Ishikawa (cell line): ENCODE data around the gene TMPRSS6.

Experiments
- CEBPB ChIP-seq: IDR thresholded peaks from 2 replicates; pipeline ENCODE4 v1.6.1; 2012
- CREB1 ChIP-seq: IDR thresholded peaks from 2 replicates; pipeline ENCODE4 v1.6.1; 2012; ENCODE audit warnings: low read depth
- EGR1 ChIP-seq: IDR thresholded peaks from 2 replicates; pipeline ENCODE4 v1.6.1; 2012
- EP300 ChIP-seq: IDR thresholded peaks from 2 replicates; pipeline ENCODE4 v1.6.1; 2012; ENCODE audit warnings: borderline replicate concordance
- FOXM1 ChIP-seq: IDR thresholded peaks from 2 replicates; pipeline ENCODE4 v1.6.1; 2012; ENCODE audit warnings: low read depth, borderline replicate concordance
- NFIC ChIP-seq: IDR thresholded peaks from 2 replicates; pipeline ENCODE4 v1.6.1; 2012
- RAD21 ChIP-seq: IDR thresholded peaks from 2 replicates; pipeline ENCODE4 v1.6.1; 2012; ENCODE audit warnings: low read depth
- TAF1 ChIP-seq: IDR thresholded peaks from 2 replicates; pipeline ENCODE4 v1.6.1; 2012; ENCODE audit warnings: low read depth, mild to moderate bottlenecking
- TCF12 ChIP-seq: IDR thresholded peaks from 2 replicates; pipeline ENCODE4 v1.6.1; 2012; ENCODE audit warnings: low read depth
- TEAD4 ChIP-seq: IDR thresholded peaks from 2 replicates; pipeline ENCODE4 v1.6.1; 2012
- YY1 ChIP-seq: IDR thresholded peaks from 2 replicates; pipeline ENCODE4 v1.6.1; 2012; ENCODE audit warnings: low read depth
- ZBTB7A ChIP-seq: IDR thresholded peaks from 2 replicates; pipeline ENCODE4 v1.6.1; 2012; ENCODE audit warnings: low read depth
- TF ChIP-seq, protein P1 (sequence below): IDR thresholded peaks from 2 replicates; pipeline ENCODE4 v1.6.1; 2012
- TF ChIP-seq, protein P2 (sequence below): IDR thresholded peaks from 2 replicates; pipeline ENCODE4 v1.6.1; 2012
- TF ChIP-seq, protein P3 (sequence below): IDR thresholded peaks from 2 replicates; pipeline ENCODE4 v1.6.1; 2012; ENCODE audit warnings: low read depth, mild to moderate bottlenecking

Gene TMPRSS6

DNA sequence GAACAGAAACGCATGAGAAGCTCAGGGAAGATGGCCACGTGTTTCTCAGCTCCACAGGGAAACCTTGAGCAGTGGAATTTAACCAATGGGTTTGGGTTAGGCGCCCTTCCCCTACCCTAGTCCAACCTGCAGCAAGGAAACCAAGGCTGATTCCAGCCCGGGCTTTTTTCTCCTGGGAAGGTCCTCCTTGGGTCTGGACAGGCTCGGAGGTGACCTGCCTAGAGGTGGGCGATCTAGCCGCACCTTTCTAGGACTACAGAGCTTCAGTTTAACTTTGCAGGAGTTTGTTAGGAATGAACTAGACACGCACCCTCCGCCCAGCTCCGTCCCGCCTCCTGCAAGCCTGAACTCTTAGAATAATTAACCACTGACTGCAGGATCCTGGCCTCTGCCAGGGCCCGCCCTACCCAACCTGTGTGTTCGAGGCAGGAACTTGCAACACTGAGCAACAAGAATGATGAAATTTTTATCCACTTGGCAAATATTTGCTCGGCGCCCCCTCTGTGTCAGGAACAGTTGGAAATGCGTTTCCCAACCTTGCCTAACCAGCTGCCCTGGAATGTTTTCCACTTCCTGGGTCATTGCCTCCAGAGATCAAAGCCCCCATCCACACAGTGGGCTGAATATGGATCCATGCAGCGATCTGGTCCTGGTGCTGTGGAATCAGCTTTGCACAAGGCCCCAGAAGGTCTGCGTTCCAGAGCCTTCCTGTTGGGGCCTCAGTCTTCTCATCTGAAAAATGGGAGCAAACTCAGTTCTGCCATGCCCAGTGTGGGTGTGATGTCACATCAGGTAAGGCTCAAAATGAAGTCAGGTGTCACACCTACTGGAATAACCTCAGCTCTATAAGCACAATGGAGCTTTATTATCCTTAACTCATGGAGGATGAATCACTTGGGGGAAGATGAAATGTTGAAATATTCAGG, 76.7 kb downstream of the TMPRSS6 start:
- TF ChIP-seq EP300, result no peak
- TF ChIP-seq YY1, result no peak
- peak; percentile 73 for TF ChIP-seq CEBPB
- TF ChIP-seq TAF1, result no peak
- TF ChIP-seq, protein P1, sequence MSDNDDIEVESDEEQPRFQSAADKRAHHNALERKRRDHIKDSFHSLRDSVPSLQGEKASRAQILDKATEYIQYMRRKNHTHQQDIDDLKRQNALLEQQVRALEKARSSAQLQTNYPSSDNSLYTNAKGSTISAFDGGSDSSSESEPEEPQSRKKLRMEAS, result peak; percentile 43; the same call in 1 of the 2 replicates
- no peak for TF ChIP-seq RAD21
- TF ChIP-seq TCF12, result no peak
- TF ChIP-seq EGR1, result no peak
- no peak for TF ChIP-seq FOXM1
- TF ChIP-seq ZBTB7A, result no peak
- TF ChIP-seq, protein P2, sequence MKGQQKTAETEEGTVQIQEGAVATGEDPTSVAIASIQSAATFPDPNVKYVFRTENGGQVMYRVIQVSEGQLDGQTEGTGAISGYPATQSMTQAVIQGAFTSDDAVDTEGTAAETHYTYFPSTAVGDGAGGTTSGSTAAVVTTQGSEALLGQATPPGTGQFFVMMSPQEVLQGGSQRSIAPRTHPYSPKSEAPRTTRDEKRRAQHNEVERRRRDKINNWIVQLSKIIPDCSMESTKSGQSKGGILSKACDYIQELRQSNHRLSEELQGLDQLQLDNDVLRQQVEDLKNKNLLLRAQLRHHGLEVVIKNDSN, result 0 out of 2 replicates have a peak, but pooled peaks have one; percentile 34
- TF ChIP-seq, protein P3, sequence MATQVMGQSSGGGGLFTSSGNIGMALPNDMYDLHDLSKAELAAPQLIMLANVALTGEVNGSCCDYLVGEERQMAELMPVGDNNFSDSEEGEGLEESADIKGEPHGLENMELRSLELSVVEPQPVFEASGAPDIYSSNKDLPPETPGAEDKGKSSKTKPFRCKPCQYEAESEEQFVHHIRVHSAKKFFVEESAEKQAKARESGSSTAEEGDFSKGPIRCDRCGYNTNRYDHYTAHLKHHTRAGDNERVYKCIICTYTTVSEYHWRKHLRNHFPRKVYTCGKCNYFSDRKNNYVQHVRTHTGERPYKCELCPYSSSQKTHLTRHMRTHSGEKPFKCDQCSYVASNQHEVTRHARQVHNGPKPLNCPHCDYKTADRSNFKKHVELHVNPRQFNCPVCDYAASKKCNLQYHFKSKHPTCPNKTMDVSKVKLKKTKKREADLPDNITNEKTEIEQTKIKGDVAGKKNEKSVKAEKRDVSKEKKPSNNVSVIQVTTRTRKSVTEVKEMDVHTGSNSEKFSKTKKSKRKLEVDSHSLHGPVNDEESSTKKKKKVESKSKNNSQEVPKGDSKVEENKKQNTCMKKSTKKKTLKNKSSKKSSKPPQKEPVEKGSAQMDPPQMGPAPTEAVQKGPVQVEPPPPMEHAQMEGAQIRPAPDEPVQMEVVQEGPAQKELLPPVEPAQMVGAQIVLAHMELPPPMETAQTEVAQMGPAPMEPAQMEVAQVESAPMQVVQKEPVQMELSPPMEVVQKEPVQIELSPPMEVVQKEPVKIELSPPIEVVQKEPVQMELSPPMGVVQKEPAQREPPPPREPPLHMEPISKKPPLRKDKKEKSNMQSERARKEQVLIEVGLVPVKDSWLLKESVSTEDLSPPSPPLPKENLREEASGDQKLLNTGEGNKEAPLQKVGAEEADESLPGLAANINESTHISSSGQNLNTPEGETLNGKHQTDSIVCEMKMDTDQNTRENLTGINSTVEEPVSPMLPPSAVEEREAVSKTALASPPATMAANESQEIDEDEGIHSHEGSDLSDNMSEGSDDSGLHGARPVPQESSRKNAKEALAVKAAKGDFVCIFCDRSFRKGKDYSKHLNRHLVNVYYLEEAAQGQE, result no peak

DNA sequence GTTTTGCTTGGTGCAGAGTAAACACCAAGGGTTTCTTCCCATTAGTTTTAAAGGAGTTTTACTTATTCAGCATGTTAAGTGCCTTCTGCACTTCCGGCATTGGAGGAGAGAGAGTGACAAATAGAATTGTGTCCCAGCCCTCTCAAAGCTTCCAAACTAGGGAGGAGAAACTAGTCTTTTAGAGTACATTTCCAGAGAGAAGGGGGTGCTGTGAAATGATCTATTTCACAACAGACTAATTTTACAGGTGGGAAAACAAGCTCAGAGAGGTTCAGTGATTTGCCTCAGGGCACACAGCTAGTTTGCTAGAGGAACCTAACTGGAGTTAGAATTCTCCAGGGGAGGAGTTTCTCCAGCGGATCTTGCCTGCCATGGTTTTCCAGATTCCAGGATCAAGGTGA, 77.4 kb downstream of the TMPRSS6 start:
- TF ChIP-seq RAD21, result no peak
- no peak for TF ChIP-seq TAF1
- no peak for TF ChIP-seq EGR1
- no peak for TF ChIP-seq EP300

GRCh38 chr22:37030560-37031281, 78.8 kb downstream of the TMPRSS6 start:
- TF ChIP-seq TCF12 (no peak), CREB1 (no peak), EGR1 (no peak), ZBTB7A (no peak), RAD21 (no peak), EP300 (no peak)

DNA sequence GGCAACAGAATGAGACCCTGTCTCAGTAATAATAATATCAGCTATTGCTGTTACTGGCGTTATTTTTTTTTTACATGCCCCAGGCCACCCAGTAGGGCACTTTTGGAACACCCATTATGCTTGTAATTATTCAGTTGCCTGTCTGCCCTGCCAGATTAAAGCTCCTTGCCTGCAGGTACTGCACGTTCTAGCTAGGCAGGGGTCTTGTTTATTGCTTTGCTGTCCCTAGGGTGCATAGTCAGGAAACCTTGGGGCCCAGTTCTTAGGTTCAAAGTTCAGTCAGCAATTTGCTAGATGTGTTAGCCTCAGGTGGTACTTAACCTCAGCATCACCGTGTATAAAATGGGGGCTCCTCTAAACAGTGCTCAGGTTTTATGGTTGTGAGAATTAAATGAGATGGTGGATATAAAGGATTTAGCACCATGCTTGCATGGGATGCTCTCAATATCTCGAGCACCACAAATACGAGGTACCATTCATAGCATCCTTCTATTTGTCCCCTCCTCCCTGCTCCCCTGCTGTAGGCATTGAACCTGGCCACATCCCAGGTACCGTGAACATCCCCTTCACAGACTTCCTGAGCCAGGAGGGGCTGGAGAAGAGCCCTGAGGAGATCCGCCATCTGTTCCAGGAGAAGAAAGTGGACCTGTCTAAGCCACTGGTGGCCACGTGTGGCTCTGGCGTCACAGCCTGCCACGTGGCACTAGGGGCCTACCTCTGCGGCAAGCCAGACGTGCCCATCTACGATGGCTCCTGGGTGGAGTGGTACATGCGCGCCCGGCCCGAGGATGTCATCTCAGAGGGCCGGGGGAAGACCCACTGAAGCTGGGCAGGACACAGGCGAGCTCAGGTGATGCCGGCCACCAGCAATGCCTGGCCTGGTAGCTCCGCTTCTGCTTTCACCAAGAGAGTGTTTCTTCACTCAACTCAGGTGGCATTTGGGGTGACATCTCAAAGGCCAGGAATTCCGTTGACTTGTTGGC, 80.5 kb downstream of the TMPRSS6 start:
- no peak for TF ChIP-seq TCF12
- no peak for TF ChIP-seq CEBPB
- TF ChIP-seq CREB1, result no peak
- no peak for TF ChIP-seq EGR1
- TF ChIP-seq, protein P2, result no peak
- no peak for TF ChIP-seq NFIC
- no peak for TF ChIP-seq TAF1
- no peak for TF ChIP-seq ZBTB7A
- no peak for TF ChIP-seq YY1
- no peak for TF ChIP-seq TEAD4
- TF ChIP-seq, protein P1, result no peak
- TF ChIP-seq FOXM1, result no peak
- TF ChIP-seq, protein P3, result no peak

DNA sequence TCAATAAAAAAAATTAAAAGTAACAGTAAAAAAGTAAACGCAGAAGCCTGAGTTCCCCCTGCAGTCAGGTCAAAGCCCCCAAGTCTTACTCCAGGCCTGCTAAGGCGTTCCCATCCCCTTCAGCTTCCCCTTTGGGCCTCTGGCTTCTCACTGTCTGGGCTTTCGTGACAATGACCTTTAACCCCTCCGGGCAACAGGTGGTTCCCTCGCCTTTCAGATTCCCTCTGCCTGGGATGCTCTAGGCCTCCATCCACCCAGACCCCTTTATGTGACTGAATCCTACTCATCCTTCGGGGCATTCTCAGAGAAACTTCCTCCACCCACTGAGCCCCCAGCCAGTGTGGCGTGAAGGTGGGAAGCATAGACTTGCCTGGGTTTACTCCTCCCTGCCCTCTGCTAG, 82.0 kb downstream of the TMPRSS6 start:
- TF ChIP-seq EGR1, result no peak
- no peak for TF ChIP-seq TEAD4
- TF ChIP-seq TCF12, result no peak
- TF ChIP-seq, protein P2, result no peak
- TF ChIP-seq, protein P3, result no peak
- TF ChIP-seq FOXM1, result no peak
- TF ChIP-seq, protein P1, result no peak
